Measurements from ENCODE around the gene SSTR3. TPM values are rescaled to one million over a fixed set of nuclear protein-coding genes. Genes with fewer than 3 reads are reported as not detected.

Gene SSTR3
- total and polyA plus RNA-seq, 4 experiments from 2014 or later, result 0.50 to 9.3 (median 4.8) TPM

- POLR2A ChIA-PET (ENCODE audit: partially characterized antibody), result interaction anchor here (0.9 to 18.6 kb wide), 29 partner anchors 9 to 415 kb away, joined by 3 to 646 read pairs (median 8); partner anchors contain the start of genes C1QTNF6, CYTH4, IL2RB and MFNG
These were observed 31.3 kb upstream of the SSTR3 start for GRCh38 chr22:37243402-37244113.

GRCh38 chr22:37242395-37242918, 30.2 kb upstream of the SSTR3 start:
- peak overlapping the region; percentile 87 to 98 (median 97) for H3K27ac Mint-ChIP-seq
- peaks cover 0 to 2% (median 0%) of the 10 kb centered on the region in 8 donors for H3K9me3 Mint-ChIP-seq
- H3K4me1 Mint-ChIP-seq, result peaks cover 43 to 76% (median 58%) of the 10 kb centered on the region in 4 donors
- ChIA-PET POLR2A (ENCODE audit: partially characterized antibody) (interaction anchor here (0.8 to 18.6 kb wide), 27 partner anchors 9 to 243 kb away, joined by 3 to 646 read pairs (median 4); partner anchors contain the start of genes CYTH4, IL2RB, KCTD17 and MFNG), CTCF (ENCODE audit: partially characterized antibody) (interaction anchor here (1.0 to 19.1 kb wide), 12 partner anchors 11 to 320 kb away, joined by 3 to 491 read pairs (median 8); no protein-coding TSS in a partner anchor)
- DNase-seq, result peak; percentile 86 to 98 (median 90)
- Histone ChIP-seq H3K4me3 (ENCODE audit: low read length in 2 of 2) (peak overlapping the region; percentile 89 to 99), H3K4me1 (ENCODE audit: insufficient read depth, low read length) (peaks cover 64% of the 10 kb centered on the region), H3K36me3 (ENCODE audit: insufficient read depth, low read length) (peaks cover 20% of the 10 kb centered on the region), H3K9me3 (ENCODE audit: control insufficient read depth in 1 of 2, low read length in 2 of 2) (no peaks in the 10 kb centered on the region), H3K27me3 (ENCODE audit: insufficient read depth, low read length) (no peaks in the 10 kb centered on the region), H3K27ac (ENCODE audit: low read depth, low read length) (peak overlapping the region; percentile 91)
- intact Hi-C loops (cut with micrococcal nuclease), result loop anchor here (1.0 to 5.0 kb wide), 6 partner anchors 12 to 365 kb away; partner anchors contain the start of gene GGA1
- peaks cover 30 to 54% of the 10 kb centered on the region in 2 donors for H3K36me3 Mint-ChIP-seq
- H3K4me3 Mint-ChIP-seq, result peak overlapping the region; percentile 91 to 99 (median 96)
- H3K27me3 Mint-ChIP-seq, result no peaks in the 10 kb centered on the region

More at GRCh38 chr22:37243402-37244113, 31.3 kb upstream of the SSTR3 start:
- peaks cover 53% of the 10 kb centered on the region for H3K4me1 ChIP-seq (ENCODE audit: insufficient read depth, low read length)
- H3K27ac ChIP-seq (ENCODE audit: low read depth, low read length), result peak overlapping the region; percentile 91
- H3K9me3 Mint-ChIP-seq, result peaks cover 0 to under 1% (median 0%) of the 10 kb centered on the region in 8 donors
- H3K36me3 ChIP-seq (ENCODE audit: insufficient read depth, low read length), result peaks cover 15% of the 10 kb centered on the region
- H3K4me1 Mint-ChIP-seq, result peaks cover 37 to 65% (median 49%) of the 10 kb centered on the region in 4 donors
- H3K4me3 ChIP-seq (ENCODE audit: low read length in 2 of 2), result peak overlapping the region; percentile 89 to 99
- H3K27ac Mint-ChIP-seq, result peak overlapping the region; percentile 87 to 98 (median 97)
- CTCF ChIA-PET (ENCODE audit: partially characterized antibody), result interaction anchor here (0.9 to 19.1 kb wide), 14 partner anchors 11 to 349 kb away, joined by 3 to 491 read pairs (median 6); no protein-coding TSS in a partner anchor
- H3K36me3 Mint-ChIP-seq, result peaks cover 22 to 44% of the 10 kb centered on the region in 2 donors
- H3K27me3 ChIP-seq (ENCODE audit: insufficient read depth, low read length), result no peaks in the 10 kb centered on the region
- intact Hi-C loops (cut with micrococcal nuclease), result loop anchor here (1.0 to 5.0 kb wide), 4 partner anchors 44 to 364 kb away; partner anchors contain the start of gene GGA1
- no peaks in the 10 kb centered on the region for H3K27me3 Mint-ChIP-seq
- H3K4me3 Mint-ChIP-seq, result peak overlapping the region; percentile 91 to 99 (median 96)
- H3K9me3 ChIP-seq (ENCODE audit: control insufficient read depth in 1 of 2, low read length in 2 of 2), result no peaks in the 10 kb centered on the region
- no peak for DNase-seq

GRCh38 chr22:37241351-37242142, 29.3 kb upstream of the SSTR3 start:
- Mint-ChIP-seq H3K4me3 (peak overlapping the region; percentile 91 to 99 (median 96)), H3K9me3 (peaks cover 0 to 2% (median 0%) of the 10 kb centered on the region in 8 donors), H3K36me3 (peaks cover 33 to 62% of the 10 kb centered on the region in 2 donors), H3K27me3 (no peaks in the 10 kb centered on the region), H3K4me1 (peaks cover 48 to 85% (median 64%) of the 10 kb centered on the region in 4 donors), H3K27ac (peak overlapping the region; percentile 87 to 98 (median 97))
- POLR2A ChIA-PET (ENCODE audit: partially characterized antibody), result interaction anchor here (0.8 to 18.6 kb wide), 27 partner anchors 10 to 244 kb away, joined by 3 to 646 read pairs (median 5); partner anchors contain the start of genes CYTH4, IL2RB, KCTD17 and MFNG
- intact Hi-C loops (cut with micrococcal nuclease), result loop anchor here (1.0 to 5.0 kb wide), 6 partner anchors 11 to 366 kb away; partner anchors contain the start of gene GGA1
- peak overlapping the region; percentile 91 for H3K27ac ChIP-seq (ENCODE audit: low read depth, low read length)
- CTCF ChIA-PET (ENCODE audit: partially characterized antibody), result interaction anchor here (1.0 to 19.1 kb wide), 9 partner anchors 11 to 321 kb away, joined by 3 to 491 read pairs (median 36); no protein-coding TSS in a partner anchor
- no peaks in the 10 kb centered on the region for H3K9me3 ChIP-seq (ENCODE audit: control insufficient read depth in 1 of 2, low read length in 2 of 2)
- peaks cover 72% of the 10 kb centered on the region for H3K4me1 ChIP-seq (ENCODE audit: insufficient read depth, low read length)
- H3K4me3 ChIP-seq (ENCODE audit: low read length in 2 of 2), result peak overlapping the region; percentile 67 to 99
- DNase-seq, result peak; percentile 49 to 76 (median 50)
- no peaks in the 10 kb centered on the region for H3K27me3 ChIP-seq (ENCODE audit: insufficient read depth, low read length)
- peaks cover 25% of the 10 kb centered on the region for H3K36me3 ChIP-seq (ENCODE audit: insufficient read depth, low read length)

GRCh38 chr22:37240941-37241320, 28.7 kb upstream of the SSTR3 start:
- ChIA-PET CTCF (ENCODE audit: partially characterized antibody) (interaction anchor here (0.8 to 19.1 kb wide), 5 partner anchors 10 to 42 kb away, joined by 3 to 491 read pairs (median 87); no protein-coding TSS in a partner anchor), POLR2A (ENCODE audit: partially characterized antibody) (interaction anchor here (0.8 to 18.6 kb wide), 10 partner anchors 10 to 244 kb away, joined by 3 to 646 read pairs (median 47); partner anchors contain the start of genes IL2RB and MFNG)
- Mint-ChIP-seq H3K36me3 (peaks cover 36 to 68% of the 10 kb centered on the region in 2 donors), H3K27me3 (no peaks in the 10 kb centered on the region), H3K9me3 (peaks cover 0 to 2% (median 0%) of the 10 kb centered on the region in 8 donors), H3K4me1 (peaks cover 52 to 91% (median 70%) of the 10 kb centered on the region in 4 donors), H3K27ac (peak overlapping the region; percentile 87 to 98 (median 97)), H3K4me3 (peak overlapping the region; percentile 91 to 99 (median 96))
- DNase-seq, result peak in 1 of 5 donors; percentile 59
- H3K27ac ChIP-seq (ENCODE audit: low read depth, low read length), result peak overlapping the region; percentile 91
- H3K4me1 ChIP-seq (ENCODE audit: insufficient read depth, low read length), result peaks cover 78% of the 10 kb centered on the region
- intact Hi-C loops (cut with micrococcal nuclease), result loop anchor here (5.0 kb wide), 3 partner anchors 74 to 366 kb away; partner anchors contain the start of gene GGA1
- H3K9me3 ChIP-seq (ENCODE audit: control insufficient read depth in 1 of 2, low read length in 2 of 2), result no peaks in the 10 kb centered on the region
- H3K36me3 ChIP-seq (ENCODE audit: insufficient read depth, low read length), result peaks cover 30% of the 10 kb centered on the region
- H3K4me3 ChIP-seq (ENCODE audit: low read length in 2 of 2), result peak overlapping the region; percentile 67 to 99
- H3K27me3 ChIP-seq (ENCODE audit: insufficient read depth, low read length), result no peaks in the 10 kb centered on the region

- Histone ChIP-seq H3K27ac (ENCODE audit: low read depth, low read length) (peak overlapping the region; percentile 91), H3K27me3 (ENCODE audit: insufficient read depth, low read length) (no peaks in the 10 kb centered on the region), H3K9me3 (ENCODE audit: control insufficient read depth in 1 of 2, low read length in 2 of 2) (no peaks in the 10 kb centered on the region), H3K36me3 (ENCODE audit: insufficient read depth, low read length) (peaks cover 35% of the 10 kb centered on the region), H3K4me1 (ENCODE audit: insufficient read depth, low read length) (peaks cover 81% of the 10 kb centered on the region), H3K4me3 (ENCODE audit: low read length in 2 of 2) (peak overlapping the region; percentile 67 to 99)
- Mint-ChIP-seq H3K36me3 (peaks cover 40 to 72% of the 10 kb centered on the region in 2 donors), H3K9me3 (peaks cover 0 to 2% (median 0%) of the 10 kb centered on the region in 8 donors), H3K27ac (peak overlapping the region; percentile 87 to 98 (median 97)), H3K27me3 (no peaks in the 10 kb centered on the region), H3K4me3 (peak overlapping the region; percentile 91 to 99 (median 96)), H3K4me1 (peaks cover 56 to 97% (median 73%) of the 10 kb centered on the region in 4 donors)
- CTCF ChIA-PET (ENCODE audit: partially characterized antibody), result interaction anchor here (0.8 to 19.1 kb wide), 7 partner anchors 9 to 69 kb away, joined by 3 to 491 read pairs (median 42); no protein-coding TSS in a partner anchor
- intact Hi-C loops (cut with micrococcal nuclease), result loop anchor here (5.0 kb wide), 3 partner anchors 73 to 367 kb away; partner anchors contain the start of gene GGA1
- POLR2A ChIA-PET (ENCODE audit: partially characterized antibody), result interaction anchor here (1.2 to 18.6 kb wide), 12 partner anchors 9 to 245 kb away, joined by 3 to 646 read pairs (median 41); partner anchors contain the start of genes CYTH4, IL2RB and MFNG
- DNase-seq, result no peak
These were observed 28.1 kb upstream of the SSTR3 start for GRCh38 chr22:37240240-37240940.

Measured in CD4-positive, alpha-beta memory T cell (primary cell).